Measurements from ENCODE around the gene IFNAR1. TPM values are rescaled to one million over a fixed set of nuclear protein-coding genes. Genes with fewer than 3 reads are reported as not detected.

Gene IFNAR1
- total and polyA plus RNA-seq, 9 of the 15 experiments (the other 6 are each of a cell fraction or from before 2014, with no cell fraction given): 8.6 to 31.8 (median 14.8) TPM

DNA sequence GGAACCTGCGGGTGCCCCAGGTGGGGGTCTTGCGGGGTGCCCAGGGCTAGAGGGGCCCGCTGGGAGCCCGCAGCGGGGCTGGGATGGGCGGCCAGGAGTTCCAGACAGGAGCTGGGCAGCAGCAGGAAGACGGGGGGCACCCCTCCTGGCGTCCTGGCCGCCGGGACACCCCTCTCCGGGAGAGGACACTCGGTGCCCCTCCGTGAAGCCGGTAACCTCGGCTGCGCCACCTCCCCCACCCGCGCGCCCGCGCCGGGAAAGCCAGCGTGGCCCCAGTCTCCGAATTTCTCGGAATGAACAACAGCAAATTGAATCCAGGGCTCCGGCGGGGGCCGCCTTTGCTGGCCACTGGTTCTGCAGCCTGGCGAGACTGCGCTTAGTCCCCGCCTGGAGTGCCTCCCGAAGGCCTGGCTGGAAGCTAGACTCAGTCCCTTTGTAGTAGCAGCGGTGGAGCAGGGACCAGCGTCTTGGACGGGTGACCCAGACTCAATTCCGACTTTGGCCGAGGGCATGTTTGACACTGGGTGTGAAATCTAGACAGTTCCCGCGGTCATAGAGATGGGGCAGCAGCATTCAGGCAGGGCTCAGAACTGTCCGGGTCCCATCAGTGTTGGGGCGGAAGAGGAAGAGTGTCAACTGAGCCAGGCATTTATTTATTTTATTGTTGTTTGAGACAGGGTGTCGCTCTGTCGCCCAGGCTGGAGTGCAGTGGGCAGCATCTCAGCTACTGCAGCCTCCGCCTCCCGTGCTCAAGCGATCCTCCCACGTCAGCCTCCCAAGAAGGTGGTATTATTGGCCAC, 79.2 kb downstream of the IFNAR1 start (continued):
- TF ChIP-seq, protein P1, sequence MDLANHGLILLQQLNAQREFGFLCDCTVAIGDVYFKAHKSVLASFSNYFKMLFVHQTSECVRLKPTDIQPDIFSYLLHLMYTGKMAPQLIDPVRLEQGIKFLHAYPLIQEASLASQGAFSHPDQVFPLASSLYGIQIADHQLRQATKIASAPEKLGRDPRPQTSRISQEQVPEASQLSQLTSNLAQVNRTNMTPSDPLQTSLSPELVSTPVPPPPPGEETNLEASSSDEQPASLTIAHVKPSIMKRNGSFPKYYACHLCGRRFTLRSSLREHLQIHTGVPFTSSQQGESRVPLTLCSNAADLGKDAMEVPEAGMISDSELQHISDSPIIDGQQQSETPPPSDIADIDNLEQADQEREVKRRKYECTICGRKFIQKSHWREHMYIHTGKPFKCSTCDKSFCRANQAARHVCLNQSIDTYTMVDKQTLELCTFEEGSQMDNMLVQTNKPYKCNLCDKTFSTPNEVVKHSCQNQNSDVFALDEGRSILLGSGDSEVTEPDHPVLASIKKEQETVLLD (IDR thresholded peaks at IDR 0.05): 0 out of 2 replicates have a peak, but pooled peaks have one; percentile 52
- TF ChIP-seq, protein P2, sequence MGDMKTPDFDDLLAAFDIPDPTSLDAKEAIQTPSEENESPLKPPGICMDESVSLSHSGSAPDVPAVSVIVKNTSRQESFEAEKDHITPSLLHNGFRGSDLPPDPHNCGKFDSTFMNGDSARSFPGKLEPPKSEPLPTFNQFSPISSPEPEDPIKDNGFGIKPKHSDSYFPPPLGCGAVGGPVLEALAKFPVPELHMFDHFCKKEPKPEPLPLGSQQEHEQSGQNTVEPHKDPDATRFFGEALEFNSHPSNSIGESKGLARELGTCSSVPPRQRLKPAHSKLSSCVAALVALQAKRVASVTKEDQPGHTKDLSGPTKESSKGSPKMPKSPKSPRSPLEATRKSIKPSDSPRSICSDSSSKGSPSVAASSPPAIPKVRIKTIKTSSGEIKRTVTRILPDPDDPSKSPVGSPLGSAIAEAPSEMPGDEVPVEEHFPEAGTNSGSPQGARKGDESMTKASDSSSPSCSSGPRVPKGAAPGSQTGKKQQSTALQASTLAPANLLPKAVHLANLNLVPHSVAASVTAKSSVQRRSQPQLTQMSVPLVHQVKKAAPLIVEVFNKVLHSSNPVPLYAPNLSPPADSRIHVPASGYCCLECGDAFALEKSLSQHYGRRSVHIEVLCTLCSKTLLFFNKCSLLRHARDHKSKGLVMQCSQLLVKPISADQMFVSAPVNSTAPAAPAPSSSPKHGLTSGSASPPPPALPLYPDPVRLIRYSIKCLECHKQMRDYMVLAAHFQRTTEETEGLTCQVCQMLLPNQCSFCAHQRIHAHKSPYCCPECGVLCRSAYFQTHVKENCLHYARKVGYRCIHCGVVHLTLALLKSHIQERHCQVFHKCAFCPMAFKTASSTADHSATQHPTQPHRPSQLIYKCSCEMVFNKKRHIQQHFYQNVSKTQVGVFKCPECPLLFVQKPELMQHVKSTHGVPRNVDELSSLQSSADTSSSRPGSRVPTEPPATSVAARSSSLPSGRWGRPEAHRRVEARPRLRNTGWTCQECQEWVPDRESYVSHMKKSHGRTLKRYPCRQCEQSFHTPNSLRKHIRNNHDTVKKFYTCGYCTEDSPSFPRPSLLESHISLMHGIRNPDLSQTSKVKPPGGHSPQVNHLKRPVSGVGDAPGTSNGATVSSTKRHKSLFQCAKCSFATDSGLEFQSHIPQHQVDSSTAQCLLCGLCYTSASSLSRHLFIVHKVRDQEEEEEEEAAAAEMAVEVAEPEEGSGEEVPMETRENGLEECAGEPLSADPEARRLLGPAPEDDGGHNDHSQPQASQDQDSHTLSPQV (IDR thresholded peaks at IDR 0.05): peak; percentile 27; the same call in 1 of the 2 replicates
- TF ChIP-seq, protein P3, sequence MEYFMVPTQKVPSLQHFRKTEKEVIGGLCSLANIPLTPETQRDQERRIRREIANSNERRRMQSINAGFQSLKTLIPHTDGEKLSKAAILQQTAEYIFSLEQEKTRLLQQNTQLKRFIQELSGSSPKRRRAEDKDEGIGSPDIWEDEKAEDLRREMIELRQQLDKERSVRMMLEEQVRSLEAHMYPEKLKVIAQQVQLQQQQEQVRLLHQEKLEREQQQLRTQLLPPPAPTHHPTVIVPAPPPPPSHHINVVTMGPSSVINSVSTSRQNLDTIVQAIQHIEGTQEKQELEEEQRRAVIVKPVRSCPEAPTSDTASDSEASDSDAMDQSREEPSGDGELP (CRISPR knock-in tag; IDR thresholded peaks at IDR 0.05; ENCODE audit: borderline replicate concordance): no peak; the same call in 1 of the 2 replicates
- no peak for TF ChIP-seq XRCC3 (IDR thresholded peaks at IDR 0.05)
- TF ChIP-seq POLR2G (IDR thresholded peaks at IDR 0.05; ENCODE audit: low read depth, low read length): peak; percentile 87
- TF ChIP-seq ARID2 (IDR thresholded peaks at IDR 0.05): no peak
- peak; percentile 60; the same call in 1 of the 2 replicates for TF ChIP-seq SUPT5H (IDR thresholded peaks at IDR 0.05)
- no peak for TF ChIP-seq ZFP1 (CRISPR knock-in tag; IDR thresholded peaks at IDR 0.05)
